Muscle of arm (tissue), 14 donors: ENCODE data around the gene ACVR1C. TPM values are rescaled to one million over a fixed set of nuclear protein-coding genes. Genes with fewer than 3 reads are reported as not detected.

Source experiments
- DNase-seq: peaks from one replicate; pipeline ENCODE4 v3.0.0-alpha.2; 2013
- long read RNA-seq, 11 donors: transcript quantifications; one replicate each; lab custom pipeline, GENCODE V29; 2026
- polyA plus RNA-seq, 12 donors: library from polyadenylated mRNA; unstranded; fragments of 120-200 nt; gene quantifications; one replicate each; pipeline ENCODE4 v1.2.1, GENCODE V29; 2013; ENCODE audit not compliant: insufficient read length in 12 of 12

The ACVR1C gene
- under 1 TPM in 10 of 12 donors, not detected in 2; 0.08 to 0.34 (median 0.14) TPM for polyA plus RNA-seq
- long read RNA-seq, donor 1, full-length matches to known transcripts, result 3 of 3 reads
- long read RNA-seq, donor 1, partial matches to known transcripts, result 0 of 3 reads
- long read RNA-seq, donor 1, other reads (novel, unspliced or antisense), result 0 of 3 reads
- long read RNA-seq, donor 2, result 0 reads
- long read RNA-seq, donor 3, result 0 reads
- long read RNA-seq, donor 4, result 0 reads
- long read RNA-seq, donor 5, result 0 reads
- long read RNA-seq, donor 6, result 0 reads
- long read RNA-seq, donor 7, result 0 reads
- long read RNA-seq, donor 8, result 0 reads
- long read RNA-seq, donor 9, result 0 reads
- long read RNA-seq, donor 10, result 0 reads
- long read RNA-seq, donor 11, result 0 reads

DNA sequence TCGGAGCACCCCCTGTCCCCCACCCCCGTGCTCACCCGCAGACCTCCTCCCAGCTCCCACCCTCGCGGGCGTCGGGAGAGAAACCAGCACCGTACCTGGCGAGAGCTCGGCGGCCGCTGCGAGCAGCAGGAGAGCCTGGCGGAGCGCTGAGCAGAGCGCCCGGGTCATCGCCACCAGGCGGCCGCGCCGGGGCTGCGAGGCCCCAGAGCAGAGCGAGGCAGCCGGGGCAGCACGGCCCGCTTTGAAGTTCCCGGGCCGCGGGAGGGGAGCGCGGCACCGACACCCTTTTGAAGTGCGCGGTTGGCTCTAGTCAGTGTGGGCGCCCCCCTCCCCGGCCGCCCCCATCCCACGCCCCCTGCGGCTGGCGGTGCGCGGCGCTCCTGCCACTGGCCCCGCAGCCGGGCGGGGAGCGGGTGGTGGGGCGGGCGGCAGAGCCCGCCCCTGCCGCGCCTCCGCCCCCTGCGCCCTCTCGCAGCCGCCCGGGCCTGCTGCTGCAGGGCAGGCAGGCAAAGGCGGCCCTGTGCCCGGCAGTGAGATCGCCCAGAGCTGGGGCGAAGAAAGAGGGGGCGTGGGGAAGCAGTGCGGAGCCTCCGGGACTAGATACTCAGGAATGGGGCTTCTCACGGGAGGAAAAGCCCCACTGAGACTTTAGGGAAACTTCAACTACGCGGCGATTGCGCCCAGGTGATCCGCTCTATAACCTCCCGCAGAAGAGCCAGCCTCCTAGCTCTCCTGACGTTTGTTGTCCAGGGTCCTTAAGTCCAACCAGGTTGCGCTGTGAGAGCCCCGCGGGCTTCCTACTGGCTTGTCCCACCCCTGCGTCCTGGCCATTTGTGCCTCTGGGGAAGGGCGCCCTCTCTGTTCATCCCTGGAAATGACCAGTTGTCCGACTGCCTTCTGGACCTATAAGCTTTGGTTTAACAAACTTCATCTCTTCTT lies at the start of gene ACVR1C:
ACVR1C (minus strand) TSS at position 388 of the 939 bp plus-strand sequence; CDS start at position 168, 220 bp downstream.
- DNase-seq, result no peak

DNA sequence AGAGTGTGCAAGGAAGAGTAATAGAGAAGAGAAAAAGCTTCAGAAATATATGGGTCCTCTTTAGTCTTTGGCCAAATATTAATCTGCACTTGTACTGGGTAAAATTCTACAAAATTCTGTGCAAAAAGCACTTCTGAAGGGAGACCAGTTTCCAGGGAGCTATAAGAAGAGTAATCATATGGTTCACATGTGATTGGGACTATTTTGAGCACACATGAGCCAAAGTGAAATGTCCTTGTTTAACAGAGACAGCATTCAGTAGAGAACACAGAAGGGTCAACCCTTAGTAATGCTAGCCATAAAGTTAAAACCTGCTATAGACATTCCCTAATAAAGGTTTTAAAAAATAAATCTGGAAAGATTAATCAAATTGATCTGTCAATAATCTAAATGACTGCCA lies 49.3 kb upstream of the ACVR1C start:
- DNase-seq, result no peak

DNA sequence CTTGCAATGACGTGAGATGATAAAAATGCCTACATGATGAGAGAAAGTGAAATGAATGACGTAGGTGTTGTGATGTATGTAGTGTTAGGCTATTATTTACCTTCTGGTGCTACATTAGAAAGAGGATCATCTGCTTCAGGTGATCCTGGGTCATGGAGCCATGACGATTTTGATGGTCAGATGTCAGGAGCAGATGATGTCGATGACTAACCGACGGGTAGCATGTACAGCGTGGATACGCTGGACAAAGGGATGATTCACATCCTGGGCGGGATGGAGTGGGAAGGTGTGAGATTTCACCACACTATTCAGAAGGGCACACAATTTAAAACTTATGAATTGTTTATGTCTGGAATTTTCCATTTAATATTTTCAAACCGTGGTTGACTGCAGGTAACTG lies 43.5 kb upstream of the ACVR1C start:
- DNase-seq, result no peak

DNA sequence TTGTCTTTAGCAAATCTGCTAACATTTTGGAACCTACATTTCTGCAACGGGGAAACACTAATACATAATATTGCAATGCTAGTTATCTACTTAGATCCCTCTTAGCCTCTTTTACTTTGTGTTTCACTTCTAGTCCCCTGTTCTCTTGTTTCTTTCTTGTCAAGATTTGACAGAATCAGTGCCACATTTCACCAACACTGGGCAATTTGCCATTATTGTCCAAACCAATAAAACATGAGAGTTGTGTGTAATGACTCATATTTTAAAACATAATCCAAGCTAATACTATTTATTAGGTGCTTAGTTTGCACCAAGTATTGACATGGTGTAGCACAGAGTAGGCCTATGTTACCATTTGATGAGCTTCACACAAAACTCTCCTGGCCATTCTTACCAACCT lies 33.7 kb upstream of the ACVR1C start:
- no peak for DNase-seq

DNA sequence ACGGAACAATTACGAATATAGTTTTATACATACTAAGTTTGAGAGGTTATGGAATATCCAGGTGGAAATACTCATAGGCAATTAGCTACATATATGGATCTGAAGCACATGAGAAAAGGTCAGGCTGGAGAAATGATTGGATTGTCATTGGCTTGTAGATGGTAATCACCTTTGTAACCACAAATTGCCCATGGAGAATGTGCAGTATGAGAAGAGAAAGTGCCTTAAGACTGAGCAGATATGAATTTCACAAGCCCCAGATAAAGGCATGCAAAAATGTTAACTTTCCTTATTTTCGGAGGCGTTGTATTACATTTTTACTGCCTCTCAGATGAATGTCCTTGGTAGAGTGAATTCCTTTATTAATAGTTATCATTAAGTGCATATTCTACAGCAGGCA lies 33.1 kb upstream of the ACVR1C start:
- DNase-seq, result no peak

DNA sequence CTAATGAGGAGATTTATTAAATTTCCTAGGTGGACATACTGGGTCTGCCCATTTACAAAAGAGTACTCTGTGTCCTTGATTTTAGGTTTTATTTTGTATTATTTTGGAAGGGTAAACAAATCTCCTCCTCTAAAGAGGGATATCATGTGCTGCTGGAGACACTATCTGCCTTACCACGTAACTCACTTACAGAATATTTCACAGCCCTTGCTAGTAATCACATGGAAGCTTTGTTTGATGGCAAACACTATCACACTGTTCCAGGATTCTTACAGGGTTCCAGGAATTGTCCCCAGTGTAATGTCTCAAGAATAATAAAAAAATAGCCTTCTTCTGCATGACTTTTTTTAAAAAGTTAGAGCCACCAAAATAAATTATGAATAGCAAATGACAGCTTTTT lies 29.2 kb upstream of the ACVR1C start:
- DNase-seq, result no peak

DNA sequence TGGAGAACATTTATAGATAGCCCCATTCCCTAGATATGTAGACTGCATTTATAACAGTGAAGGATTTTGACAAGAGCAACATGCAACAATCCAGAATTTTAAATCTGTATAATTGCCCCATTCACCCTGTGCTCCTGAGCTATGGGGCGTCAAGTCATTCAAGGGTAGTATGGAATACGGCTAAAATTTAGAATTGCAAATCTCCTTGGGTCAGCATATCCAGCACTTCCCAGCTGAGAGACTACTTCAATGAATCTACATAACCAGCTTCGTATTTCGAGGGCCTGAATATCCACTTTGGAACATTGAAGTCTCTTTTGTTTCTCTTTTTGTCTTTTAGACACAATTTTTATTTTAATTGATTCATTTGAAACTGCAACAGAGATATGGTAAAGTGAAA lies 28.4 kb upstream of the ACVR1C start:
- DNase-seq, result no peak

DNA sequence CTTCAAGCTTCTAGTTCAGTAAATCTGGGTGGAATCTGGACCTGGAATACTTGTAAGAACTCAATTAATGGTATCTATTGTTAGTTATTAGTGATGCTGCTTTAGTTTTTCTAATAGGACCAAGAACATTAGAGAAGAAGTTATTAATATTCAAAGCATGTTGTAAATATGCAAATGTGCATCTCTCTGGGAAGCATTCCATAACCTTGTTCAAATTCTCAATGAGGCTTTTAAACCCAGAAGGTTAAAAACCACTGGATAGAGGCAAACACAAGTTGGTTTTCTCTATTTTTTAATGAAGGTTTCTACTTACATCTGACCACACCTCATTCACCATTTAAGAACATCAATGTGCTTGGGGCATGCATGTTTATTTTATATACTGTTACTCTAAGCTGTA lies 16.1 kb upstream of the ACVR1C start:
- DNase-seq, result no peak

DNA sequence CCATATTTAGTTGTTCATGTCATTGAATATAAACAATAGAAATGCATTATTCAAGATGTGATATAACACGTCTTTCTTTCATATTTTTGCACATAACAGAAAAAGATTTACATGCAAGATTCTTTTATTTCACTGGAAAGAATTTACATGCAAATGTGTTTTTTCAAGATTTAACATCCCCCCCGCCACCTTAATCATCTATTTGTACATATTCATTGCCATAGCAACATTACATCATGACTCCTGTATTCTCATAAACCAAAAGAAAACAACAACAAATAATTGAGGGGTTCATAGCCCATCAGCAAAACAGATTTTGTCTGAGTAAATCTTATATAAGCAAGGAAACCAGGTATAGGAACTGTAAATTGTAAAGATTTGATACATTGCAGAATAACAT lies 3.2 kb upstream of the ACVR1C start:
- no peak for DNase-seq

DNA sequence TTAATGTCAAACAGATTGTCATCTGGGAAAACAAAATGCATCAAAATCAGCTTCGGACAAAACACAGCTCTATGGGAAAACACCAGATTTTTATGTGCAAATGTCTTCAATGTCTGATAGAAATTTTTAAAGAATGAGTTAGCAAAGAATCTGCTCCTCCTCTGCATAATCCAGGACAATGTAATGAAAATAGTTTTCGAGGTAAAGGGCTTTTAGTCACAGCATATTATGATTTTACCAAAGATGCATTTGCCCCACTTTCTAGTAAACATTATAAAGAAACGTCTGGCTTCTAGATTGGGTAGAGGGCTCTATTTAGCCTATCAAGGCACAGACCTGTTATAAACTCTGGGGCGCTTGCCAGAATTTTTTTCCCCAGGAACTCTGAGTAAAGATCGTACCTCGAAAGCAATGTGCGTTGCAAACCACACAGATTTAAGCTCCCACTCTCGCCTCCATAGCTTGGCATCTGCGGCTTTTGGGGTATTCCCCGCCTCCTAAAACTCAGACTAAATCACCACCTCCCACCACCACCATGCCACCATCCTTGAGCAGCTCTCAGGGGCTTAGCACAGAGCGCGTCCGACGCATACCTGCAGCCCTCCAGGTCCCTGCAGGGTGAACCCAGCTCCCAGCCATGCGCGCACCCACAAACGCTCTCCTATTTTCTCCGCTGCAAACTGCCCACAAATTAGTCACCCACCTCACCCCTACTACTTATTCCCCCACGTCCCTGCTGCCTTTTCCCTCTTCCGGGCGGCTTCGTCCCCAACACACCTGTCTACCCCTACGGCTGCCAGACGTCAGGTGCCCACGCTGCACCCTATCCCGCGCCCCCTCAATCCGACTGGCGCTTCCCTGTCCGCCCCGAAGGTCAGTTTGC lies 829 bp downstream of the ACVR1C start:
- no peak for DNase-seq

DNA sequence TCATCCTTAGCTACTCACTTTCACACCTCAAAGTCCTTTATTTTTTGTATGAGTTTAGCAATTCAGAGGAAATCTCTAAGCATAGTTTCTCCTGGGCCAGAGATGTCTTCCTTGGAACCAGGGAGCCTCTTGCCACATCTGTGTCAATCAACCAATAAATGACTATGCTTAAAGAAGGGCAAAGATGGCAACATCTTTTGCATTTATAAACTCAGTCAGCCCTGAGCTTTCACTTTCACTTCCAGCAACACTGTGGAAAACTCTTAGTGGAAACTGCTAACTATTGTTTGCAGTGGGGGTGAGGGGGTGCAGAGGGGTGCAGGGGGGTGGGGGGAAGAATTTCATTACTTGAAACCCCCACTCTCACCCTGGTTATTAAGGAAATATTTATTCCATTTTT lies 3.4 kb downstream of the ACVR1C start:
- no peak for DNase-seq

DNA sequence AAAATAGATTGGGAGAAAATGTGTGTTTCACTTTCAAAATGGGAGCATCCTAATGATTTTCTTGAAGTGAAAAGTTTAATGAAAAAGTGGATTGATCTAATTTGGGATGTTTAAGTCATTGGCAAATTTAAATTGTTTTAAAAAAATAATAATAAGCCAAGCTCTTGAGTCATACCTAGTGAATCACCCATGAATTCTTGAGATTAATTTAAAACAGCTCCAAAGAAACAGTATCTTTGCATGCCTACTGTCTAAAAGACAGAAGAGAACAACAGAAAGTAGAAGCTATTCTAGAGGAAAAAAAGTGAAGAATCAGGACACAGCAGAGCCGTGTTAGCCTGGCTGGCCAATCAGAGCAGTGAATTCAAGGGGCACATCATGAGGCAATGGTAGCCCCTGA lies 7.7 kb downstream of the ACVR1C start:
- DNase-seq, result no peak

DNA sequence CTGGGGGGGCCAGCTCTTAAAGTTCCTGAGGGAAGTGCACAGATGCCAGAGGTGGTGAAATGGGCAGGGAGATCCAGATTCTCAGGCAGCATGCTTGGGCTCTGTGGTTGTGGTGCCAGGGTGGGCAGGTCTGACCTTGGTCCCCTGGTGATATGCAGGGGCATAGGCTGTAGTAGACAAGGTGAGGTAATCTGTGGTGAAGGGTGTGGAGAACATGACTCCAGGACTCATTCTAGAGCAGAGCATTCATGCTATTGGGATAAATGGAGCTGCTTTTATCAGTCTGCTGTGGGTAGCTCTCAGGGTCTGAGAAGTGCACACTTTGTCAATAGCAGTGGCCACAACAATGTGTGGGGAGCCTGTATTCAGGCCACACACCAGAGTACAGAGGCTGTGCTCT lies 16.9 kb downstream of the ACVR1C start:
- no peak for DNase-seq

DNA sequence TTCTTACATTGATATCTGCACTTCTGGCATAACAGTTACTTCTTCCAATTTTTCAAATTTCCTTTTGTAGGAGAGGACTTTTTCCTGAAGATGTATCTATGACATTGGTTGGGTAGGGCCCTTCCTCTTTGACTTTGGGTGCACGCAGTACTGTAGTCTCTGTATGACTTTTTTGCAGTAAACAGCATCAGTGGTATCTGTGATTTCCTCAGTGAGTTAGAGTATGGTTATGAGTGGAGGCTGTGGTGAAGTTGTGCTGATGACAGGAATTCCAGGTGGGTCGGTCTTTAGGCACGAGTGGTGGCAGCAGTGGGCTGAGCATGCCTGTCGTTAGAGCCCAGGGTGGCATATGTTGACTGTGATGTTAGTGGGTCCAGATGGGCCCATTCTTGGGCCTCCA lies 17.6 kb downstream of the ACVR1C start:
- DNase-seq, result no peak

DNA sequence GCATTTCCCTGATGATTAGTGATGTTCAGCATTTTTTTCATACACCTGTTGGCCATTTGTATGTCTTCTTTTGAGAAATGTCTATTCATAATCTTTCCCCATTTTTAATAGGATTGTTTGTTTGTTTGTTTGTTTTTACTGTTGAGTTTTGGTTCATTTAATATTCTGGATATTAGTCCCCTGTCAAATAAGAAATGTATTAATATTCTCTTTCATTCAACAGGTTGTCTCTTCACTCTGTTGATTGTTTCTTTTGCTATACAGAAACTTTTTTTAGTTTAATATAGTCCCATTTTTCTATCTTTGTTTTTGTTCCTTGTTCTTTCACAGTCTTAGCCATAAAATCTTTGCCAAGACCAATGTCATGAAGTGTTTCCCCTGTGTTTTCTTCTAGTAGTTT lies 22.1 kb downstream of the ACVR1C start:
- DNase-seq, result no peak

DNA sequence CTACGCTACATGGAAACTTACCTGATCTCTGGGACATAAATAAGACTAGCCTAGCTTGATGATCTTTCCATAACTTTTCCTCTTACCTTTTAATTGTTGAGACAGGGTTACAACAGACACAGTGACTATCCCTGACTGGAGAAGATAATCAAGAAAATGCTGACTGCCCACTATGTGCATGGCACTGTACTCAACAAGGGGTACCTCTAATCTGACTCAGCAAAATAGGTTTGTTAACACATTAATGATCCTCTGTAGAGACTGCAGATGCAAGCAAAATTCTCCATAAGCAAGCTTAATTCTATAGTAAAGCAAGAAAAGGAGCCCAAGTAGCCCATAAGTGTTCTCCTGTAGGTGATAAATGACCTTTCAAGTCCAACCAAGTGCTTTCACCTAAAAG lies 25.5 kb downstream of the ACVR1C start:
- DNase-seq, result no peak

DNA sequence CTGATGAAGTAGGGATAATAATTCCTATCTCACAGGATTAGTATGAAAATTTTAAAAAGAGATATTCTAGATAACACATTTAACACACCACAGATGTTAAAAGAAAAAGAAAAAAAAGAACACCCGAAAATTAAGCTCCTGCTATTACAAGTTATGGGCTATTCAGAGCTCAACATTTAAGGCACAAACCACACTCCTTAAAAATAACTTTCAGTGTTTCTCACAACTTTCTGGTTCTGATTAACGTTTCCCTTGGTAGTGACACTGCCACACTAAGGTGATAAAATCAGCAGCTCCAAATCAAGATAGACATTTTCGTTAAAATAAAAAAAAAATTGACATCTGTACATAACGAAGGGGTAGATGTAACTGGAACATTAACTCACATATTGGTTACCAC lies 26.9 kb downstream of the ACVR1C start:
- DNase-seq, result no peak

DNA sequence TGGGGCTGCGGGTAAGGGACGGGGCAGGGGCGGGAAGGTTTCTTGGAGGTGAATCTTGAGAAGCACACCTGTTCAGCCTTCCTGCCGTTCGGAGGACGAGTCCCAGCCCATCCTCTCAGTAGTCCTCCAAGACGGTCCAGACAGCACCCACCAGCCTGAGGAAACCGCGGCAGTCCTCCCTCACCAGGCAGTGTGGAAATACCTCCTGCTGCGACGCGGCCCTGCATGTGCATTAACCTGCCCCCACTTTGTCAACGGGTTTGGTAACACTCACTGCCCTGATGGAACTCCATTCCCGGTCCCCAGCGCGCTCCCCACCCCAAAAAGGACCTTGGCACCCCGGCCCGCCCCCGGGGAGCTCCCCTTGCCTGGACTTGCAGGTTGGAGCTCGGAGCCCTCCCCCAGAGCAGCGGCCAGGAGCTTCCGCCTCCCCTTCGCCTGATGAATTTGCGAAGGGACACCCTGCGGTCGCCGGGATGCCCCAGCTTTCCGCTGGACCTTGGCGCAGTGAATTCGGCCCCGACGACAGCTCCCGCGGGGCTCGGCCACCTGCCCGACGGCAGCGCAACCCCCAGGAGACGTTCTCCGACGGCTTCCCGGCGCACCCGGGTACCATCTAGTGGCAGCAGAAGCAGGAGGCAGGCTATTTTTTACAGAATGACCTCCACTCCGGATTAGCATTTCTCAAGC lies 31.5 kb downstream of the ACVR1C start:
- no peak for DNase-seq

DNA sequence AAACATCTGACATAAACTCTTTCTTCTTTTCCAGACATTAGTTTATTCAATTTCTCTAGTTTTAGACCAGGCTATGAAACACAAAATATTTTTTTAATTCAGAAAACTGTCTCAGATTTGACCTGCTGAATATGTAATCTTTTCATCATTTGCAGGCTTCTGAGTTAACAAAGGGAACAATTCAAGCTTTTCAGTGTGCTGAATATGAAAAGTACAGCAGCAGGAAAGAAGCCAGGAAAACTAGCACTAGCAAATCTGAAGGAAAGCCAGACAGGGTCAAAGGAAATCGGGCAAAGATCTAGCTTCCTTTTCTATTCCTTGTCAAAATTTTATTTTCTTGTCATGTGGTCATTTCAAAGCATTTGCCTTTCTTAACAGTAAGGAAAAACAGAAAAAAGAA lies 35.3 kb downstream of the ACVR1C start:
- DNase-seq, result no peak

DNA sequence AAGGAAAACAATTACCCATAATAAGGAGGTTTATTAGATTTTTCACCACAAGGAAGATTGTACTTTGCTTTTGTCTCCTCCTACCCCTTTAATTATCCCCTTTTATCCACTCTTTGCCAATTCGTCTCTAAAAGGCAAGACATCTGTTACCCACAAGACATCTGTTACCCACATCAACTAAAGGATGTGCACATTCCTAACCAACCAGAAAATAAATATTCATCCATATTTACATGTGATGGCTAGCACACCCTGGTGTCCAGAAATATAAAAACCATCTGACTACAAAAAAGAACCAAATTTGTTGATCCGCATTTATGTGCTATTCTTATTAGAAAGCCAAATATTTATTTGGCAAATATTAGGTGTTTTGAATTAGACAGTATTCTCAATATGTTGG lies 35.7 kb downstream of the ACVR1C start:
- no peak for DNase-seq

DNA sequence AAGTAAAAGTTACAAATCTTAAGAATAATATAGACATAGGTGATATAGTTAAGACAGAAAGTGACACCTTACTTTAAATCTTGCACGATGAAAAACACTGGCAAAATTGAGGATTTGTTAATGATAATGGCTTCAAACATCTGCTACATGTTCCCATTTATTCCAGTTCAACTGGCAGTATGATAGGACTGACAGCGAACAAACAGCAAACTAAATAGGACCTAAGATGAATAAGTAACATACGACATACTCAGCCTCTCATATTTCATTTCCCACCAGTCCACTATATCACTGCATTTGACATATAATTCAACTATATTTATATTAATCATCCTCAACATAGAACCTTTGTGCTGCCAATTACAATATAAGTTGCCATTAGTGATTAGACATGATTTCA lies 36.3 kb downstream of the ACVR1C start:
- DNase-seq, result no peak

DNA sequence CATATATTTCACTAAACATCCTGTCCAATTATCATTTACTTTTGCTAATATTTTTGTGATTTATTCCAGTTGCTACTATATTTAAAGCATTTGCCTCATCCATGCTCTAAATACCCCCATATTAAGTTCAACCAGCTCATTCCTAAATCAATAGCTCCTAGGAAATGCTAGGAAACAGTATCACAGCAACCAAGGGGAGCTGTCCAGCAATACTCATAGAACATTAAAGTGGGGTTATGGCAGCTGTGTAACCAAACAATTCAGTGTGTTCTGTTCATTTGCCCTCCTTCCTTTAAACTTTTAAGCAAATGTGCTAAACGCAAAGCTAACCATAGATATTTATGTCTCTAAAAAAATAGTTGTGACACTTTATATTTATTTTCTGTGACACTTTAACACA lies 41.1 kb downstream of the ACVR1C start:
- DNase-seq, result no peak
